GM10248 (cell line): ENCODE data around the gene RBBP8.
"Not testable (repeated sequence)": the region's sequence is repeated elsewhere in the genome, so short reads cannot be mapped to it uniquely, and the experiment has no call there.

Experiments
- CTCF ChIA-PET: fragments of 300-600 bp; sonication (Branson Sonifier 250); formaldehyde crosslinking; extraction: SDS; loops from one replicate; lab custom pipeline; 2021; ENCODE audit warnings: antibody characterized with exemption; lab: Yijun Ruan, JAX
- POLR2A ChIA-PET: fragments of 350-650 bp; sonication (Branson Sonifier 250); formaldehyde crosslinking; extraction: SDS; loops from one replicate; lab custom pipeline; 2020; ENCODE audit warnings: antibody characterized with exemption; lab: Yijun Ruan, JAX
- DNase-seq: peaks from one replicate; pipeline ENCODE4 v3.0.0; 2012; ENCODE audit errors: extremely low spot score
- CTCF ChIP-seq: IDR thresholded peaks from 2 replicates; pipeline ENCODE4 v1.5.1; 2012; ENCODE audit warnings: mild to moderate bottlenecking, low read depth; ENCODE audit errors: extremely low read depth, missing control alignments, control extremely low read depth

RBBP8 gene

GRCh38 chr18:22946846-22947245 lies 13.7 kb downstream of the RBBP8 start:
- ChIA-PET POLR2A (no interaction called here), CTCF (interaction anchor here (1.2 kb wide), 1 partner anchor 9 kb away, joined by 3 read pairs; no protein-coding TSS in a partner anchor)
- TF ChIP-seq CTCF: no peak
- no peak for DNase-seq

DNA sequence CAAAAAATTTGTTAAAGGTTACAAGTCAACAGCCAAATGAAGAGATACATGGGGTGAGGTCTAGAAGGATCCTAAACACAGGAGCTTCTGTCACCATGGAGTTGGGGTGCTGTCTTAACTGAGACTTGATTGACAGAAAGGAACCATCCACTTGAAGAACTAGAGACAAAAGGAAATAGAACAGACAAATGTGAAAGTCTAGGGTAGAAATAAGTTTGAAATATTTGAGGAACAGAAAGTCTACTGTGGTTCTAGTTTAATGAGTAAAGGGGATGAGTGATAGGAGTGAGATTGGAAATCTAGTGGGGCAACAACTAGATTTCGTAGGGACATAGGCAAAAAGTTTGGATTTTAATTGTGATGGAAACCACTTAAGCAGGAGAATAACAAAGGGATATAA lies 18.7 kb downstream of the RBBP8 start:
- ChIA-PET CTCF (interaction anchor here (2.4 kb wide), 1 partner anchor 23 kb away, joined by 8 read pairs; no protein-coding TSS in a partner anchor), POLR2A (no interaction called here)
- no peak for TF ChIP-seq CTCF
- no peak for DNase-seq

DNA sequence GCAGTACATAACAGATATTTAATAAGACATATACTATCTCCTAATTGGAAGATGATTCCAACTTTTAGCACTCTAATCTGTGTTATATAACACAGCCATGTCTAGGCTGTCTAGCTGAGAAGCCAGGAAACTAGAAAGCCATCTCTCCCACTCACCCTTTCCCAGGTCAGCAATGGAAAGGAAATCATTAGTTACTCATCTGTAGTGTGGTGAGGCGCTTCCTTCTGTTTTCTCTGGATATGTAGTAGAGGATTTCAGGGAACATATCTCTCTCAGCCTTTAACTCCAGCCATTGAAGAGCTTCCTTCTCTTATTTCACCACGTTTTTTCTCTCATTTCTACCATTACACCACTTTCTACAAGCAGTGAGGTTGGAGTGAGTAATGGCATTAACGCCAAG lies 19.4 kb downstream of the RBBP8 start:
- ChIA-PET POLR2A (no interaction called here), CTCF (interaction anchor here (2.4 kb wide), 1 partner anchor 23 kb away, joined by 8 read pairs; no protein-coding TSS in a partner anchor)
- no peak for DNase-seq
- TF ChIP-seq CTCF: no peak

GRCh38 chr18:22953982-22954381 lies 20.9 kb downstream of the RBBP8 start:
- POLR2A ChIA-PET, CTCF ChIA-PET, DNase-seq: not testable (repeated sequence)

DNA sequence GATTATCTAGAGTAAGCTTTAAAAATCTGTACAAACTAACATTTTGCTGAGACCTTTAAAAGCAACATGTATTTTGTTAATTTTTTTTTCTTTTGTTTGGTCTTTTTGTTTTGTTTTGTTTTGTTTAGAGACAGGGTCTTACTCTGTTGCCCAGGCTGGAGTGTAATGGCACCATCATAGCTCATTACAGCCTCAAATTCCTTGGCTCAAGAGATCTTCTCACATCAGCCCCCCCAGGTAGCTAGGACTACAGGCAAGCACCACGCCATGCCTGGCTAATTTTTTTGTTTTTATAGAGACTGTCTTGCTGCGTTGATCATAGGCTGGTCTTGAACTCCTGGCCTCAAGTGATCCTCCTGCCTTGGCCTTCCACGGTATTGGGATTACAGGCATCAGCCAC lies 23.1 kb downstream of the RBBP8 start:
- POLR2A ChIA-PET: no interaction called here
- DNase-seq: no peak
- CTCF ChIA-PET: interaction anchor here (4.0 kb wide), 1 partner anchor 21 kb away, joined by 15 read pairs; no protein-coding TSS in a partner anchor
- no peak for TF ChIP-seq CTCF

DNA sequence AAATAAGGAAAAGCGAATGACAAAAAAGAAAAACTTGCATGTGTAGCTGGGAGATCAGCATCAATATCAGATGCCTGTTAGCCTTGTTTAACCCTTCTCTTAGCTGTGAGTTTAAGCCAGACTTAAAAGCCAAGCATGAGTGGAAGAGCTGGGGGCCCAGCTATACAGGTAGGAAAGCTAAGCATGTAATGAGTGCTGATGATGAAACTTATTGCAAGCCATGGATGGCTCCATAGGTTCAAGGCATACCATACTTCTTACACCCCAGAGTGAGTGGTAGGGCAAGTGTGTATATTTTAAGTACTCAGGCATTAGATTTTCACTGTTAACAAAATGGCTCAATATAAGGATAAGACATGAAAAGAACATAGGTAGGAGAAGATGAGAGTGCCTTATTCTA lies 28.0 kb downstream of the RBBP8 start:
- DNase-seq: no peak
- CTCF ChIA-PET: interaction anchor here (0.9 to 5.9 kb wide), 8 partner anchors 10 to 35 kb away, joined by 3 to 21 read pairs (median 5); no protein-coding TSS in a partner anchor
- TF ChIP-seq CTCF: no peak
- POLR2A ChIA-PET: no interaction called here

- no peak for TF ChIP-seq CTCF
- ChIA-PET CTCF (interaction anchor here (0.9 to 5.9 kb wide), 6 partner anchors 12 to 36 kb away, joined by 3 to 21 read pairs (median 4); no protein-coding TSS in a partner anchor), POLR2A (no interaction called here)
- DNase-seq: no peak
Observed at GRCh38 chr18:22962004-22962403, 28.9 kb downstream of the RBBP8 start.
